ENCODE measurements around the gene ZCCHC24.

ZCCHC24 gene

GRCh38 chr10:79430325-79430905, 15.0 kb downstream of the ZCCHC24 start:
- FAIRE-seq: no peak

- FAIRE-seq: no peak
Observed at GRCh38 chr10:79429751-79430150, 15.7 kb downstream of the ZCCHC24 start.

GRCh38 chr10:79427965-79428364, 17.5 kb downstream of the ZCCHC24 start:
- no peak for FAIRE-seq

GRCh38 chr10:79425074-79425532, 20.3 kb downstream of the ZCCHC24 start:
- FAIRE-seq: no peak

- no peak for FAIRE-seq
Observed at GRCh38 chr10:79424221-79425073, 21.0 kb downstream of the ZCCHC24 start.

GRCh38 chr10:79422178-79422892, 23.1 kb downstream of the ZCCHC24 start:
- no peak for FAIRE-seq

- no peak for FAIRE-seq
Observed at GRCh38 chr10:79420974-79421688, 24.3 kb downstream of the ZCCHC24 start.

GRCh38 chr10:79418886-79419595, 26.4 kb downstream of the ZCCHC24 start:
- FAIRE-seq: no peak

- no peak for FAIRE-seq
Observed at GRCh38 chr10:79418274-79418673, 27.1 kb downstream of the ZCCHC24 start.

GRCh38 chr10:79417731-79418130, 27.7 kb downstream of the ZCCHC24 start:
- FAIRE-seq: no peak

- no peak for FAIRE-seq
Observed at GRCh38 chr10:79417266-79417665, 28.2 kb downstream of the ZCCHC24 start.

- no peak for FAIRE-seq
Observed at GRCh38 chr10:79416578-79417255, 28.7 kb downstream of the ZCCHC24 start.

GRCh38 chr10:79415736-79416577, 29.5 kb downstream of the ZCCHC24 start:
- FAIRE-seq: no peak

GRCh38 chr10:79414714-79415113, 30.7 kb downstream of the ZCCHC24 start:
- no peak for FAIRE-seq

GRCh38 chr10:79413196-79413595, 32.2 kb downstream of the ZCCHC24 start:
- FAIRE-seq: no peak

- FAIRE-seq: no peak
Observed at GRCh38 chr10:79412516-79412915, 32.9 kb downstream of the ZCCHC24 start.

GRCh38 chr10:79411546-79412495, 33.6 kb downstream of the ZCCHC24 start:
- no peak for FAIRE-seq

GRCh38 chr10:79410315-79411094, 34.9 kb downstream of the ZCCHC24 start:
- no peak for FAIRE-seq

- FAIRE-seq: no peak
Observed at GRCh38 chr10:79409726-79410085, 35.7 kb downstream of the ZCCHC24 start.

All from colon (tissue), 2 donors.